ENCODE data around the gene TMEM221. TPM values are rescaled to one million over a fixed set of nuclear protein-coding genes. Genes with fewer than 3 reads are reported as not detected.
A peak's percentile ranks its signal among the peaks of the same experiment; 100 is the strongest.

The TMEM221 gene
- total RNA-seq, 4 donors from 2014 or later, result not detected

- Histone ChIP-seq H3K27me3 (no peaks in the 10 kb centered on the region), H3K4me1 (peaks cover 0 to 25% (median 8%) of the 10 kb centered on the region in 4 donors), H3K27ac (peak overlapping the region; percentile 73 to 86 (median 81)), H3K4me3 (peak overlapping the region; percentile 60 to 85 (median 68)), H3K36me3 (no peaks in the 10 kb centered on the region), H3K9me3 (no peaks in the 10 kb centered on the region)
- TF ChIP-seq POLR2A (IDR thresholded peaks at IDR 0.05), result no peak
- no peak for TF ChIP-seq CTCF (IDR thresholded peaks at IDR 0.05)
- DNase-seq, result no peak
These were observed 20.0 kb upstream of the TMEM221 start for GRCh38 chr19:17468302-17469091.

- Histone ChIP-seq H3K4me3 (no peak overlapping the region), H3K9me3 (no peaks in the 10 kb centered on the region), H3K27ac (no peak overlapping the region), H3K4me1 (peaks cover 0 to 25% (median 8%) of the 10 kb centered on the region in 4 donors), H3K27me3 (no peaks in the 10 kb centered on the region), H3K36me3 (no peaks in the 10 kb centered on the region)
- DNase-seq, result no peak
- TF ChIP-seq POLR2A (IDR thresholded peaks at IDR 0.05) (no peak), CTCF (IDR thresholded peaks at IDR 0.05) (no peak)
These were observed 19.2 kb upstream of the TMEM221 start for GRCh38 chr19:17467471-17468301.

DNA sequence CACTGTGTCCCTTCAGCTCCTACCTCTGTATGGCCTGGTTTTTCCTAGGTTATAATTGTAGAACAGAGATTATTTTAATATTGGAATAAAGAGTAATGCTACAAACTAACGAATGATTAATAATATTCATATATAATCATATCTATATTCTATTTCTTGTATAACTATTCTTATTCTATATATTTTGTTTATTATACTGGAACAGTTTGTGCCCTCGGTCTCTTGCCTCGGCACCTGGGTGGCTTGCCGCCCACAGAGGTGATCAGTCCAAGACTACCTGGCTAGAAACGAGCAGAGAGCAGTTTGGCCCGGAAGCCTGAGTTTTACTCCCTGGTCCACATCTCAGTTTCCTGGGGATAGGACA, 18.0 kb upstream of the TMEM221 start:
- no peak for DNase-seq
- Histone ChIP-seq H3K36me3 (no peaks in the 10 kb centered on the region), H3K9me3 (no peaks in the 10 kb centered on the region), H3K27ac (no peak overlapping the region), H3K4me1 (peaks cover 0 to 19% (median 8%) of the 10 kb centered on the region in 4 donors), H3K27me3 (no peaks in the 10 kb centered on the region), H3K4me3 (no peak overlapping the region)
- TF ChIP-seq POLR2A (IDR thresholded peaks at IDR 0.05), result no peak
- no peak for TF ChIP-seq CTCF (IDR thresholded peaks at IDR 0.05)

GRCh38 chr19:17460372-17461230, 12.1 kb upstream of the TMEM221 start, which contains the start of gene NXNL1:
TSS of gene NXNL1 (minus strand) at chr19:17460926. CDS start at chr19:17460869, 57 bp downstream.
- no peak for TF ChIP-seq POLR2A (IDR thresholded peaks at IDR 0.05)
- Histone ChIP-seq H3K4me1 (no peaks in the 10 kb centered on the region), H3K36me3 (no peaks in the 10 kb centered on the region), H3K27ac (no peak within 1 kb of the TSS), H3K9me3 (no peaks in the 10 kb centered on the region), H3K27me3 (peaks cover 0 to 5% of the 10 kb centered on the region in 2 donors), H3K4me3 (no peak within 1 kb of the TSS)
- no peak for DNase-seq

GRCh38 chr19:17458970-17459369, 10.5 kb upstream of the TMEM221 start:
- no peak overlapping the region for H3K27ac ChIP-seq
- H3K36me3 ChIP-seq, result no peaks in the 10 kb centered on the region
- DNase-seq, result no peak
- no peak overlapping the region for H3K4me3 ChIP-seq
- no peaks in the 10 kb centered on the region for H3K4me1 ChIP-seq
- TF ChIP-seq CTCF (IDR thresholded peaks at IDR 0.05), result no peak
- no peak for TF ChIP-seq POLR2A (IDR thresholded peaks at IDR 0.05)
- peaks cover 0 to 19% of the 10 kb centered on the region in 2 donors for H3K27me3 ChIP-seq
- no peaks in the 10 kb centered on the region for H3K9me3 ChIP-seq
